H9 (cell line): ENCODE results near the gene MMAA. TPM values are rescaled to one million over a fixed set of nuclear protein-coding genes. Genes with fewer than 3 reads are reported as not detected.

Experiments
- DNase-seq: peaks from one replicate; pipeline ENCODE4 v3.0.0-alpha.2; 2017
- H2AFZ ChIP-seq: one replicate; pipeline ENCODE4 v1.6.1; 2013; ENCODE audit warnings: mild to moderate bottlenecking, low read length, control low read depth, moderate library complexity
- H2AK5ac ChIP-seq: 2 replicates; pipeline ENCODE4 v1.6.1; 2013; ENCODE audit warnings: low read length, control low read depth, mixed read lengths; ENCODE audit not compliant: insufficient read length
- H2BK120ac ChIP-seq: one replicate; pipeline ENCODE4 v1.6.1; 2013; ENCODE audit warnings: low read depth, mild to moderate bottlenecking, low read length, control low read depth, inconsistent platforms; ENCODE audit not compliant: poor library complexity, severe bottlenecking
- H2BK12ac ChIP-seq: 2 replicates; pipeline ENCODE4 v1.6.1; 2013; ENCODE audit warnings: low read length, control low read depth, mixed read lengths, low read depth; ENCODE audit not compliant: insufficient read length
- H2BK15ac ChIP-seq: 2 replicates; pipeline ENCODE4 v1.6.1; 2013; ENCODE audit warnings: low read depth, low read length, control low read depth
- H2BK20ac ChIP-seq: one replicate; pipeline ENCODE4 v1.6.1; 2013; ENCODE audit warnings: low read depth, mild to moderate bottlenecking, low read length, control low read depth, inconsistent platforms; ENCODE audit not compliant: poor library complexity, severe bottlenecking
- H2BK5ac ChIP-seq: 2 replicates; pipeline ENCODE4 v1.6.1; 2013; ENCODE audit warnings: low read length, control low read depth, mixed read lengths; ENCODE audit not compliant: insufficient read length
- H3K14ac ChIP-seq: 2 replicates; pipeline ENCODE4 v1.6.1; 2013; ENCODE audit warnings: low read length, control low read depth; ENCODE audit not compliant: insufficient read depth
- H3K18ac ChIP-seq: 2 replicates; pipeline ENCODE4 v1.6.1; 2013; ENCODE audit warnings: low read depth, mild to moderate bottlenecking, mixed read lengths, low read length, control low read depth; ENCODE audit not compliant: insufficient read length
- H3K23ac ChIP-seq: 2 replicates; pipeline ENCODE4 v1.6.1; 2013; ENCODE audit warnings: low read length, control low read depth, mixed read lengths, low read depth; ENCODE audit not compliant: insufficient read length
- H3K23me2 ChIP-seq: 2 replicates; pipeline ENCODE4 v1.6.1; 2013; ENCODE audit warnings: low read depth, mild to moderate bottlenecking, mixed read lengths, low read length, control low read depth; ENCODE audit not compliant: insufficient read length, poor library complexity, severe bottlenecking
- H3K27ac ChIP-seq: 2 replicates; pipeline ENCODE4 v1.5.1; 2013; ENCODE audit warnings: low read length, control low read depth, mixed read lengths, low read depth; ENCODE audit not compliant: insufficient read length
- H3K27me3 ChIP-seq: 2 replicates; pipeline ENCODE4 v1.6.1; 2013; ENCODE audit warnings: low read length, control low read depth, inconsistent platforms; ENCODE audit not compliant: insufficient read depth
- H3K4ac ChIP-seq: 2 replicates; pipeline ENCODE4 v1.6.1; 2013; ENCODE audit warnings: low read depth, mild to moderate bottlenecking, control low read depth, inconsistent platforms, low read length, moderate library complexity
- H3K4me1 ChIP-seq: 2 replicates; pipeline ENCODE4 v1.6.1; 2013; ENCODE audit warnings: low read length, control low read depth, inconsistent platforms; ENCODE audit not compliant: insufficient read depth
- H3K4me2 ChIP-seq: 2 replicates; pipeline ENCODE4 v1.6.1; 2013; ENCODE audit warnings: low read length, control low read depth, mixed read lengths; ENCODE audit not compliant: insufficient read length, insufficient read depth
- H3K56ac ChIP-seq: 2 replicates; pipeline ENCODE4 v1.6.1; 2013; ENCODE audit warnings: low read depth, mild to moderate bottlenecking, mixed read lengths, low read length, control low read depth; ENCODE audit not compliant: insufficient read length
- H3K79me1 ChIP-seq: 2 replicates; pipeline ENCODE4 v1.6.1; 2013; ENCODE audit warnings: low read depth, mild to moderate bottlenecking, moderate library complexity, low read length, control low read depth, inconsistent platforms; ENCODE audit not compliant: insufficient read depth, poor library complexity, severe bottlenecking
- H3K79me2 ChIP-seq: 2 replicates; pipeline ENCODE4 v1.6.1; 2013; ENCODE audit warnings: low read length, control low read depth, inconsistent platforms; ENCODE audit not compliant: insufficient read depth
- H3K9ac ChIP-seq: 2 replicates; pipeline ENCODE4 v1.6.1; 2013; ENCODE audit warnings: low read length, control low read depth, mixed read lengths; ENCODE audit not compliant: insufficient read length; ENCODE audit errors: extremely low read depth
- H3K9me3 ChIP-seq: one replicate; pipeline ENCODE4 v1.6.1; 2013; ENCODE audit warnings: low read depth, low read length, inconsistent platforms; ENCODE audit not compliant: control insufficient read depth
- H3T11ph ChIP-seq: one replicate; pipeline ENCODE4 v1.6.1; 2013; ENCODE audit warnings: mild to moderate bottlenecking, low read length, control low read depth, inconsistent platforms
- H4K20me1 ChIP-seq: one replicate; pipeline ENCODE4 v1.6.1; 2013; ENCODE audit not compliant: control insufficient read depth, insufficient read length, insufficient read depth
- H4K5ac ChIP-seq: 2 replicates; pipeline ENCODE4 v1.6.1; 2013; ENCODE audit warnings: low read depth, mild to moderate bottlenecking, mixed read lengths, low read length, control low read depth; ENCODE audit not compliant: insufficient read length
- H4K8ac ChIP-seq: replicated peaks from 2 replicates; pipeline ENCODE4 v1.6.1; 2013; ENCODE audit warnings: low read length, control low read depth, mixed read lengths, low read depth; ENCODE audit not compliant: insufficient read length
- H4K91ac ChIP-seq: 2 replicates; pipeline ENCODE4 v1.6.1; 2013; ENCODE audit warnings: low read depth, mild to moderate bottlenecking, moderate library complexity, mixed read lengths, low read length, control low read depth; ENCODE audit not compliant: insufficient read length
- H3K27ac Mint-ChIP-seq, 3 experiments: 2 replicates in 2 of 3; 3 replicates in 1 of 3; pipeline ENCODE4 v1.8.0; 2020 to 2021; ENCODE audit warnings: mixed read lengths in 3 of 3, mild to moderate bottlenecking in 1 of 3, moderate library complexity in 1 of 3
- H3K27me3 Mint-ChIP-seq: 2 replicates; pipeline ENCODE4 v1.8.0; 2021; ENCODE audit warnings: low read depth, mild to moderate bottlenecking, moderate library complexity, mixed read lengths
- H3K36me3 Mint-ChIP-seq, 3 experiments: 2 replicates in 2 of 3; 3 replicates in 1 of 3; pipeline ENCODE4 v1.8.0; 2020 to 2021; ENCODE audit warnings: low read depth in 3 of 3, mixed read lengths in 3 of 3; ENCODE audit not compliant: insufficient read depth in 1 of 3
- H3K4me1 Mint-ChIP-seq, 2 experiments: 2 replicates each; pipeline ENCODE4 v1.8.0; 2020; ENCODE audit warnings: mixed read lengths in 2 of 2
- H3K4me3 Mint-ChIP-seq, 2 experiments: 2 replicates in 1 of 2; 3 replicates in 1 of 2; pipeline ENCODE4 v1.8.0; 2020 to 2021; ENCODE audit warnings: mild to moderate bottlenecking in 2 of 2, mixed read lengths in 2 of 2, moderate library complexity in 1 of 2
- H3K9me3 Mint-ChIP-seq, 2 experiments: 2 replicates in 1 of 2; 3 replicates in 1 of 2; pipeline ENCODE4 v1.8.0; 2020; ENCODE audit warnings: mild to moderate bottlenecking in 2 of 2, mixed read lengths in 2 of 2, moderate library complexity in 1 of 2
- CTCF ChIP-seq: fragments of 200-600 bp; sonication (generic); conservative IDR thresholded peaks from 3 replicates; pipeline ENCODE4 v1.8.0; 2021; ENCODE audit warnings: antibody characterized with exemption, mild to moderate bottlenecking
- total RNA-seq: library from RNA; stranded (reverse); gene quantifications from 2 replicates; pipeline ENCODE4 v1.2.1, GENCODE V29; 2021

MMAA gene
- total RNA-seq, 1 experiment from 2014 or later: 3.0 TPM

GRCh38 chr4:145635630-145636029, 16.4 kb downstream of the MMAA start:
- no peaks in the 10 kb centered on the region for H3K27me3 ChIP-seq
- H3K27ac ChIP-seq: no peak overlapping the region
- no peak overlapping the region for H2AK5ac ChIP-seq
- H2BK20ac ChIP-seq: no peak overlapping the region
- no peak overlapping the region for H3K23ac ChIP-seq
- H3K23me2 ChIP-seq: no peaks in the 10 kb centered on the region
- no peaks in the 10 kb centered on the region for H3K27me3 Mint-ChIP-seq
- H2BK5ac ChIP-seq: no peak overlapping the region
- H2BK15ac ChIP-seq: no peak overlapping the region
- no peaks in the 10 kb centered on the region; the same call in 1 of the 2 replicates for H3K4me1 ChIP-seq
- no peak overlapping the region for H2BK120ac ChIP-seq
- H4K5ac ChIP-seq: no peak overlapping the region
- H3K56ac ChIP-seq: no peak overlapping the region
- no peak overlapping the region for H3K4me3 Mint-ChIP-seq
- no peak overlapping the region for H3K4me2 ChIP-seq
- no peak overlapping the region for H4K8ac ChIP-seq
- H2AFZ ChIP-seq: no peak overlapping the region
- no peak overlapping the region for H2BK12ac ChIP-seq
- H3K27ac Mint-ChIP-seq: no peak overlapping the region
- no peak overlapping the region for H4K91ac ChIP-seq
- H3K79me2 ChIP-seq: no peaks in the 10 kb centered on the region
- H3K79me1 ChIP-seq: no peaks in the 10 kb centered on the region
- H3T11ph ChIP-seq: no peak overlapping the region
- peaks cover 17 to 26% of the 10 kb centered on the region in 2 experiments; a peak in 3 of 4 replicates for H3K4me1 Mint-ChIP-seq
- H3K14ac ChIP-seq: no peak overlapping the region
- H3K18ac ChIP-seq: no peak overlapping the region
- DNase-seq: no peak
- no peaks in the 10 kb centered on the region for H3K9me3 Mint-ChIP-seq
- TF ChIP-seq CTCF: no peak
- H3K9me3 ChIP-seq: no peaks in the 10 kb centered on the region
- peaks cover 2 to 4% (median 2%) of the 10 kb centered on the region in 3 experiments; a peak in 3 of 7 replicates for H3K36me3 Mint-ChIP-seq
- no peak overlapping the region for H3K4ac ChIP-seq
- no peak overlapping the region for H3K9ac ChIP-seq
- H4K20me1 ChIP-seq: no peaks in the 10 kb centered on the region
